Mesenchymal stem cell (in vitro differentiated cells and primary cell): ENCODE measurements around the gene TNFRSF6B.

ENCODE experiments used
- DNase-seq: peaks from one replicate; pipeline ENCODE4 v3.0.0-alpha.2; 2013
- H2AFZ ChIP-seq: one replicate; pipeline ENCODE4 v1.6.1; 2013; ENCODE audit warnings: low read depth, mild to moderate bottlenecking, control low read depth, inconsistent platforms, low read length, moderate library complexity
- H2AK5ac ChIP-seq: 2 replicates; pipeline ENCODE4 v1.6.1; 2013; ENCODE audit warnings: low read length, moderate library complexity, mild to moderate bottlenecking, inconsistent platforms; ENCODE audit not compliant: severe bottlenecking
- H2BK120ac ChIP-seq: one replicate; pipeline ENCODE4 v1.6.1; 2013; ENCODE audit warnings: low read depth, mild to moderate bottlenecking, inconsistent platforms, low read length, moderate library complexity
- H2BK12ac ChIP-seq, 2 experiments: one replicate each; pipeline ENCODE4 v1.6.1; 2013; ENCODE audit warnings: inconsistent platforms in 2 of 2, low read length in 2 of 2, mild to moderate bottlenecking in 2 of 2, moderate library complexity in 2 of 2, control low read depth in 1 of 2
- H2BK15ac ChIP-seq: one replicate; pipeline ENCODE4 v1.6.1; 2013; ENCODE audit warnings: mild to moderate bottlenecking, low read depth, inconsistent platforms; ENCODE audit not compliant: poor library complexity, severe bottlenecking
- H2BK5ac ChIP-seq: 2 replicates; pipeline ENCODE4 v1.6.1; 2013; ENCODE audit warnings: low read depth, mild to moderate bottlenecking, low read length, control low read depth, inconsistent platforms; ENCODE audit not compliant: poor library complexity, severe bottlenecking
- H3K14ac ChIP-seq, 2 experiments: one replicate each; pipeline ENCODE4 v1.6.1; 2013; ENCODE audit warnings: inconsistent platforms in 2 of 2, low read length in 2 of 2, control low read depth in 1 of 2, mild to moderate bottlenecking in 1 of 2, moderate library complexity in 1 of 2
- H3K18ac ChIP-seq, 2 experiments: one replicate each; pipeline ENCODE4 v1.6.1; 2013; ENCODE audit warnings: inconsistent platforms in 2 of 2, low read length in 2 of 2, control low read depth in 1 of 2, low read depth in 1 of 2, mild to moderate bottlenecking in 1 of 2
- H3K23ac ChIP-seq, 2 experiments: one replicate each; pipeline ENCODE4 v1.6.1; 2013; ENCODE audit warnings: inconsistent platforms in 2 of 2, low read length in 2 of 2, mild to moderate bottlenecking in 2 of 2, moderate library complexity in 2 of 2, control low read depth in 1 of 2
- H3K27ac ChIP-seq: 2 replicates; pipeline ENCODE4 v1.5.1; 2013; ENCODE audit warnings: mild to moderate bottlenecking, moderate library complexity, low read length, control low read depth, inconsistent platforms; ENCODE audit not compliant: poor library complexity, severe bottlenecking
- H3K27me3 ChIP-seq, 2 experiments: 2 replicates each; pipeline versions ENCODE4 v1.6.1 to v1.7.0; 2013; ENCODE audit warnings: low read length in 2 of 2, mild to moderate bottlenecking in 2 of 2, moderate library complexity in 2 of 2, control low read depth in 1 of 2, inconsistent platforms in 1 of 2; ENCODE audit not compliant: control insufficient read depth in 1 of 2, insufficient read depth in 1 of 2
- H3K36me3 ChIP-seq, 2 experiments: 2 replicates each; pipeline versions ENCODE4 v1.6.1 to v1.7.0; 2013; ENCODE audit warnings: low read length in 2 of 2, control low read depth in 1 of 2, inconsistent platforms in 1 of 2, low read depth in 1 of 2, mild to moderate bottlenecking in 1 of 2; ENCODE audit not compliant: insufficient read depth in 2 of 2, control insufficient read depth in 1 of 2
- H3K4ac ChIP-seq, 2 experiments: one replicate each; pipeline ENCODE4 v1.6.1; 2013; ENCODE audit warnings: inconsistent platforms in 2 of 2, low read length in 2 of 2, mild to moderate bottlenecking in 2 of 2, moderate library complexity in 2 of 2, control low read depth in 1 of 2, low read depth in 1 of 2
- H3K4me1 ChIP-seq: 2 replicates; pipeline ENCODE4 v1.6.1; 2013; ENCODE audit warnings: low read depth, low read length, control low read depth; ENCODE audit not compliant: control insufficient read depth, insufficient read depth
- H3K4me2 ChIP-seq: 2 replicates; pipeline ENCODE4 v1.6.1; 2013; ENCODE audit warnings: low read length, mild to moderate bottlenecking, inconsistent platforms; ENCODE audit not compliant: poor library complexity, severe bottlenecking
- H3K4me3 ChIP-seq, 2 experiments: 2 replicates each; pipeline versions ENCODE4 v1.5.1 to v1.7.0; 2013; ENCODE audit warnings: low read length in 2 of 2, mild to moderate bottlenecking in 2 of 2, control low read depth in 1 of 2, low read depth in 1 of 2; ENCODE audit not compliant: insufficient read depth in 1 of 2
- H3K79me1 ChIP-seq: replicated peaks from 2 replicates; pipeline ENCODE4 v1.6.1; 2013; ENCODE audit warnings: mild to moderate bottlenecking, control low read depth, low read length, inconsistent platforms; ENCODE audit not compliant: poor library complexity, severe bottlenecking
- H3K9ac ChIP-seq: 2 replicates; pipeline ENCODE4 v1.7.0; 2013; ENCODE audit warnings: mild to moderate bottlenecking, low read length, moderate library complexity
- H3K9me3 ChIP-seq: 2 replicates; pipeline ENCODE4 v1.7.0; 2013; ENCODE audit warnings: mild to moderate bottlenecking, low read length; ENCODE audit not compliant: control insufficient read depth
- H4K8ac ChIP-seq: one replicate; pipeline ENCODE4 v1.6.1; 2013; ENCODE audit warnings: inconsistent platforms, mild to moderate bottlenecking, low read length, moderate library complexity
- H4K91ac ChIP-seq: one replicate; pipeline ENCODE4 v1.6.1; 2013; ENCODE audit warnings: mild to moderate bottlenecking, low read length, inconsistent platforms
- WGBS: methylation state at CpG from one replicate; pipeline ENCODE4 v1.1.7; 2013; ENCODE audit warnings: mixed read lengths; 5-methylcytosine and 5-hydroxymethylcytosine counted together

Gene TNFRSF6B

DNA sequence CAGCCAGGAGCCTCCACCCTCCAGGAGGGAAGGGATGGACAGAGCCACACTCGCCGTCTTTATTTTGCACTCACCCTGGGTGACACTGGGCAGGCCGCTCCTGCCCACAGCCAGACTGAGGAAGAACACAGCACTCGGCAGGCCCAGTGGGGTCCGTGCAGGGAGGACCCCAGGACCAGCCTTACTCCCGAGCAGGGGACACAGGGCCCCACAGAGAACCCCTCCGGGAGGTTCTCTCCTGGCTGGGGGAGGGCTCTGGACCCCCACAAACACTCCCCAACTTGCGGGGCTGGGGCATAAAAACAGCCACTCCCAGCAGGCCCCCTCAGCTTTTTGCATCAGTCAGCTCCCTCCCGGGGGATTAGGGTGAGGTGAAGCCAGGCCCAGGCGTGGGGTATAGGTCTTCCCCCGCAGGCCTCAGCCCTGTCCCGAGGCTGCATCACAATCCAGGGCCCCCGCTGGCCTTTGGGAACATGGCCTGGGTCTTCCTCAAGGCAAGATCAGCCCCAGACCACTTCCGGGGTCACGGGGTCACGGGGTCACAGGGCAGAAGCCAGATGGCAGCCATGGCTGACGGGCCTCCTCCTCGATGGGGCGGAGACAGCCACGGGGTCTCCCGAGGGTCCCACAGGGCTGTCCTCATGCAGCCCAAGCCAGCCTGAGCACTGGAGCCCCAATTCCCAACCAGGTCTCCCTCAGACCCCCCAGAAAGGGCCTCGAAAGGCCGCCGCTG, 3.2 kb downstream of the TNFRSF6B start:
- H3K4me2 ChIP-seq, result peak overlapping the region; percentile 44
- peaks cover 33% of the 10 kb centered on the region for H3K79me1 ChIP-seq
- peak overlapping the region; percentile 70 for H3K9ac ChIP-seq
- peak overlapping the region; percentile 99 for H2AK5ac ChIP-seq
- no peak for DNase-seq
- peak overlapping the region; percentile 98 for H2BK120ac ChIP-seq
- no peaks in the 10 kb centered on the region for H3K9me3 ChIP-seq
- H2AFZ ChIP-seq, result no peak overlapping the region
- H3K14ac ChIP-seq, result peak overlapping the region in 1 of 2 experiments; percentile 85
- peak overlapping the region; percentile 85 for H2BK5ac ChIP-seq
- 76% methylated on average over 24 of the region's 24 CpGs for WGBS
- peak overlapping the region; percentile 93 for H2BK15ac ChIP-seq
- H4K8ac ChIP-seq, result peak overlapping the region; percentile 90
- no peak overlapping the region for H3K23ac ChIP-seq
- H4K91ac ChIP-seq, result peak overlapping the region; percentile 100
- peaks cover 75% of the 10 kb centered on the region for H3K4me1 ChIP-seq
- peak overlapping the region; percentile 90 to 93 for H3K4ac ChIP-seq
- peak overlapping the region; percentile 90 for H3K27ac ChIP-seq
- H3K4me3 ChIP-seq, result no peak overlapping the region
- peak overlapping the region; percentile 29 to 98 for H2BK12ac ChIP-seq
- no peaks in the 10 kb centered on the region for H3K27me3 ChIP-seq
- peak overlapping the region; percentile 93 to 98 for H3K18ac ChIP-seq
- peaks cover 16 to 72% of the 10 kb centered on the region in 2 experiments for H3K36me3 ChIP-seq

GRCh38 chr20:63700199-63701050, 4.0 kb downstream of the TNFRSF6B start:
- H3K27ac ChIP-seq, result peak overlapping the region; percentile 90
- no peak overlapping the region for H3K14ac ChIP-seq
- H3K79me1 ChIP-seq, result peaks cover 34% of the 10 kb centered on the region
- H3K36me3 ChIP-seq, result peaks cover 23 to 72% of the 10 kb centered on the region in 2 experiments
- peak overlapping the region; percentile 81 for H2BK15ac ChIP-seq
- no peak for DNase-seq
- H2AK5ac ChIP-seq, result peak overlapping the region; percentile 99
- H3K27me3 ChIP-seq, result no peaks in the 10 kb centered on the region
- WGBS, result 94% methylated on average over 38 of the region's 43 CpGs
- H3K9me3 ChIP-seq, result no peaks in the 10 kb centered on the region
- H3K4ac ChIP-seq, result peak overlapping the region; percentile 90 to 93
- H3K18ac ChIP-seq, result peak overlapping the region; percentile 87 to 93
- H3K4me1 ChIP-seq, result peaks cover 78% of the 10 kb centered on the region
- no peak overlapping the region for H3K4me2 ChIP-seq
- peak overlapping the region; percentile 29 to 98 for H2BK12ac ChIP-seq
- peak overlapping the region; percentile 98 for H2BK120ac ChIP-seq
- H3K23ac ChIP-seq, result no peak overlapping the region
- peak overlapping the region; percentile 85 for H2BK5ac ChIP-seq
- H3K4me3 ChIP-seq, result no peak overlapping the region
- H2AFZ ChIP-seq, result no peak overlapping the region
- H3K9ac ChIP-seq, result peak overlapping the region; percentile 70
- peak overlapping the region; percentile 100 for H4K91ac ChIP-seq
- H4K8ac ChIP-seq, result peak overlapping the region; percentile 0

DNA sequence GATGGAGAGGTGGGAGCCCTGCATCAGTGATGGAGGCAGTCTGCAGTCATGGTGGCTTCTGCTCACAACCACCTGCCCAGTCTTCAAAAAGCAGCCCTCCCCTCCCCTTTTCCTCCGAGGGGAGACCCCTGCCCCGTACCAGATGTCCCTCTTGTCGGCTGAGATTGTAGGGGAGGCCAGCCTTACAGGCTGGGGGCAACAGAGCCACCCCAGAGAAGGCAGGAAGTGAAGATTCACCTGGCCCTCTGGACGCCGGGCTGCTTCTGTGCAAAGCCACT, 4.5 kb downstream of the TNFRSF6B start:
- Histone ChIP-seq H4K91ac (no peak overlapping the region), H3K4me1 (peaks cover 74% of the 10 kb centered on the region), H2AK5ac (peak overlapping the region; percentile 73), H3K23ac (no peak overlapping the region), H2AFZ (no peak overlapping the region), H2BK5ac (no peak overlapping the region), H4K8ac (no peak overlapping the region), H3K4me3 (no peak overlapping the region), H3K14ac (no peak overlapping the region), H3K9me3 (no peaks in the 10 kb centered on the region), H3K18ac (no peak overlapping the region), H3K27me3 (no peaks in the 10 kb centered on the region), H3K4me2 (no peak overlapping the region), H2BK12ac (no peak overlapping the region), H3K4ac (no peak overlapping the region), H2BK15ac (no peak overlapping the region), H3K9ac (no peak overlapping the region), H3K27ac (no peak overlapping the region), H2BK120ac (no peak overlapping the region), H3K79me1 (peaks cover 34% of the 10 kb centered on the region), H3K36me3 (peaks cover 29 to 72% of the 10 kb centered on the region in 2 experiments)
- 72% methylated on average over 5 of the region's 5 CpGs for WGBS
- DNase-seq, result no peak
